ENCODE data around the gene MAPT. TPM values are rescaled to one million over a fixed set of nuclear protein-coding genes. Genes with fewer than 3 reads are reported as not detected.
"Not testable (repeated sequence)": the region's sequence is repeated elsewhere in the genome, so short reads cannot be mapped to it uniquely, and the experiment has no call there.

The MAPT gene
- polyA plus RNA-seq, 3 donors = 0.04 TPM; not detected in 2

GRCh38 chr17:45936610-45937009, 42.3 kb downstream of the MAPT start:
- TF ChIP-seq, protein P1, sequence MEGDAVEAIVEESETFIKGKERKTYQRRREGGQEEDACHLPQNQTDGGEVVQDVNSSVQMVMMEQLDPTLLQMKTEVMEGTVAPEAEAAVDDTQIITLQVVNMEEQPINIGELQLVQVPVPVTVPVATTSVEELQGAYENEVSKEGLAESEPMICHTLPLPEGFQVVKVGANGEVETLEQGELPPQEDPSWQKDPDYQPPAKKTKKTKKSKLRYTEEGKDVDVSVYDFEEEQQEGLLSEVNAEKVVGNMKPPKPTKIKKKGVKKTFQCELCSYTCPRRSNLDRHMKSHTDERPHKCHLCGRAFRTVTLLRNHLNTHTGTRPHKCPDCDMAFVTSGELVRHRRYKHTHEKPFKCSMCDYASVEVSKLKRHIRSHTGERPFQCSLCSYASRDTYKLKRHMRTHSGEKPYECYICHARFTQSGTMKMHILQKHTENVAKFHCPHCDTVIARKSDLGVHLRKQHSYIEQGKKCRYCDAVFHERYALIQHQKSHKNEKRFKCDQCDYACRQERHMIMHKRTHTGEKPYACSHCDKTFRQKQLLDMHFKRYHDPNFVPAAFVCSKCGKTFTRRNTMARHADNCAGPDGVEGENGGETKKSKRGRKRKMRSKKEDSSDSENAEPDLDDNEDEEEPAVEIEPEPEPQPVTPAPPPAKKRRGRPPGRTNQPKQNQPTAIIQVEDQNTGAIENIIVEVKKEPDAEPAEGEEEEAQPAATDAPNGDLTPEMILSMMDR (IDR thresholded peaks at IDR 0.05) = no peak
- no peaks in the 10 kb centered on the region for H3K36me3 ChIP-seq (replicated peaks in 1 of 2; ENCODE audit: control insufficient read depth in 1 of 2, insufficient read depth in 2 of 2, low read length in 2 of 2)
- no peak overlapping the region for H2AFZ ChIP-seq (ENCODE audit: insufficient read depth, low read depth, low read length, poor library complexity, severe bottlenecking)
- H3K27me3 Mint-ChIP-seq (ENCODE audit: low read depth in 3 of 3) = peaks cover 18 to 43% (median 20%) of the 10 kb centered on the region in 3 donors
- H3K27ac ChIP-seq (ENCODE audit: low read depth in 1 of 2, low read length in 2 of 2) = no peak overlapping the region
- no peaks in the 10 kb centered on the region for H3K79me2 ChIP-seq (ENCODE audit: insufficient read depth, low read length)
- H3K27me3 ChIP-seq (ENCODE audit: control insufficient read depth in 2 of 2, insufficient read depth in 2 of 2, low read length in 2 of 2) = peaks cover 0 to 12% of the 10 kb centered on the region in 2 donors
- H4K20me1 ChIP-seq (ENCODE audit: insufficient read depth, low read length) = no peaks in the 10 kb centered on the region
- no peak overlapping the region for H3K9ac ChIP-seq (ENCODE audit: insufficient read depth, low read length, poor library complexity, severe bottlenecking)
- no peaks in the 10 kb centered on the region for H3K9me3 ChIP-seq (replicated peaks in 1 of 2; ENCODE audit: control insufficient read depth in 1 of 2, insufficient read depth in 1 of 2, low read length in 2 of 2)
- H3K4me1 ChIP-seq (ENCODE audit: control insufficient read depth in 1 of 2, insufficient read depth in 2 of 2, low read length in 2 of 2) = no peaks in the 10 kb centered on the region
- no peak for DNase-seq
- intact Hi-C loops (cut with micrococcal nuclease) = no loop called here
- H3K36me3 Mint-ChIP-seq = no peaks in the 10 kb centered on the region
- peaks cover 0 to 1% (median 0%) of the 10 kb centered on the region in 7 donors for H3K9me3 Mint-ChIP-seq
- no peak overlapping the region for H3K4me3 ChIP-seq (replicated peaks in 1 of 3; ENCODE audit: low read depth in 2 of 3, low read length in 3 of 3)
- WGBS (ENCODE audit: insufficient coverage) = 89% methylated on average over 3 of the region's 4 CpGs
- H3K27ac Mint-ChIP-seq = no peak overlapping the region
- H3K4me1 Mint-ChIP-seq = no peaks in the 10 kb centered on the region
- H3K4me2 ChIP-seq (replicated peaks; ENCODE audit: extremely low read depth, low read length, poor library complexity, severe bottlenecking) = no peak overlapping the region
- H3K4me3 Mint-ChIP-seq = no peak overlapping the region

DNA sequence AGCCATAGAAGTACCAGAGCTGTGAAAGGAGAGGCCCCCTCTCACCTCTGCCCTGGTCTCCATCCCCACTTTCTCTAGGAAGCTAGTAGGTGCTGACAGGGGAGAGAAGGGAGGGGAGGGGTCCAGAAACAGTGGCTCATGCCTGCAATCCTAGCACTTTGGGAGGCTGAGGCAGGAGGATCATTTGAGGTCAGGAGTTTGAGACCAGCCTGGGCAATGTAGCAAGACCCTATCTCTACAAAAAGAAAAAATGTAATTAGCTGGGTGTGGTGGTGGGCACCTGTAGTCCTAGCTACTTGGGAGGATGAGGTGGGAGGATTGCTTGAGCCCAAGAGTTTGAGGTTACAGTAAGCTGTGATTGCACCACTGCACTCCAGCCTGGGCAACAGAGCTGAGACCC, 42.8 kb downstream of the MAPT start:
- H4K20me1 ChIP-seq (ENCODE audit: insufficient read depth, low read length); H3K9me3 ChIP-seq (replicated peaks in 1 of 2; ENCODE audit: control insufficient read depth in 1 of 2, insufficient read depth in 1 of 2, low read length in 2 of 2); H3K9me3 Mint-ChIP-seq; H3K4me3 Mint-ChIP-seq; H3K27ac Mint-ChIP-seq; H3K36me3 Mint-ChIP-seq; H3K4me2 ChIP-seq (replicated peaks; ENCODE audit: extremely low read depth, low read length, poor library complexity, severe bottlenecking); intact Hi-C loops (cut with micrococcal nuclease); H3K36me3 ChIP-seq (replicated peaks in 1 of 2; ENCODE audit: control insufficient read depth in 1 of 2, insufficient read depth in 2 of 2, low read length in 2 of 2); DNase-seq; H3K4me3 ChIP-seq (replicated peaks in 1 of 3; ENCODE audit: low read depth in 2 of 3, low read length in 3 of 3); H3K4me1 Mint-ChIP-seq; H2AFZ ChIP-seq (ENCODE audit: insufficient read depth, low read depth, low read length, poor library complexity, severe bottlenecking); H3K27ac ChIP-seq (ENCODE audit: low read depth in 1 of 2, low read length in 2 of 2); H3K9ac ChIP-seq (ENCODE audit: insufficient read depth, low read length, poor library complexity, severe bottlenecking); H3K79me2 ChIP-seq (ENCODE audit: insufficient read depth, low read length); H3K4me1 ChIP-seq (ENCODE audit: control insufficient read depth in 1 of 2, insufficient read depth in 2 of 2, low read length in 2 of 2): not testable (repeated sequence)
- H3K27me3 ChIP-seq (ENCODE audit: control insufficient read depth in 2 of 2, insufficient read depth in 2 of 2, low read length in 2 of 2) = peaks cover 0 to 12% of the 10 kb centered on the region in 2 donors
- peaks cover 18 to 43% (median 20%) of the 10 kb centered on the region in 3 donors for H3K27me3 Mint-ChIP-seq (ENCODE audit: low read depth in 3 of 3)
